AG20443 (cell line): ENCODE results near the gene PTGDR2.
A peak's percentile ranks its signal among the peaks of the same experiment; 100 is the strongest.

Experiments
- DNase-seq: peaks from one replicate; pipeline ENCODE4 v3.0.0; 2012; ENCODE audit warnings: low spot score, mixed read lengths

PTGDR2 gene

GRCh38 chr11:60855726-60856633 is at the start of gene PTGDR2:
Gene PTGDR2, minus strand, starts transcription at chr11:60855950. Its CDS starts 2,228 bp downstream, at chr11:60853722.
- DNase-seq = peak; percentile 15

- DNase-seq = no peak
These were observed 49.3 kb upstream of the PTGDR2 start for GRCh38 chr11:60905047-60905446.

- no peak for DNase-seq
These were observed 46.9 kb upstream of the PTGDR2 start for GRCh38 chr11:60902625-60903024.

- no peak for DNase-seq
These were observed 45.1 kb upstream of the PTGDR2 start for GRCh38 chr11:60900673-60901404.

GRCh38 chr11:60899977-60900376 is 44.2 kb upstream of the PTGDR2 start:
- no peak for DNase-seq

GRCh38 chr11:60899046-60899936 is 43.5 kb upstream of the PTGDR2 start:
- peak; percentile 78 for DNase-seq

GRCh38 chr11:60897496-60897895 is 41.7 kb upstream of the PTGDR2 start:
- DNase-seq = no peak

GRCh38 chr11:60895687-60896086 is 39.9 kb upstream of the PTGDR2 start:
- no peak for DNase-seq

GRCh38 chr11:60891103-60891741 is 35.5 kb upstream of the PTGDR2 start:
- DNase-seq = no peak

GRCh38 chr11:60890696-60891095 is 34.9 kb upstream of the PTGDR2 start:
- DNase-seq = no peak

- DNase-seq = no peak
These were observed 34.1 kb upstream of the PTGDR2 start for GRCh38 chr11:60889869-60890311.

GRCh38 chr11:60887556-60887955 is 31.8 kb upstream of the PTGDR2 start:
- DNase-seq = peak; percentile 69

- no peak for DNase-seq
These were observed 25.0 kb upstream of the PTGDR2 start for GRCh38 chr11:60880643-60881282.

- DNase-seq = no peak
These were observed 24.3 kb upstream of the PTGDR2 start for GRCh38 chr11:60879971-60880588.

- no peak for DNase-seq
These were observed 23.4 kb upstream of the PTGDR2 start for GRCh38 chr11:60879104-60879503.

- no peak for DNase-seq
These were observed 22.7 kb upstream of the PTGDR2 start for GRCh38 chr11:60878245-60879101.

- DNase-seq = no peak
These were observed 20.4 kb upstream of the PTGDR2 start for GRCh38 chr11:60876168-60876485.

GRCh38 chr11:60875366-60876167 is 19.8 kb upstream of the PTGDR2 start:
- no peak for DNase-seq
